Suppressor macrophage treated with lipopolysaccharide for 4 hours (primary cell): ENCODE measurements around the gene LCMT2.
A peak's percentile ranks its signal among the peaks of the same experiment; 100 is the strongest.
"Not testable (repeated sequence)": the region's sequence is repeated elsewhere in the genome, so short reads cannot be mapped to it uniquely, and the experiment has no call there.

Source experiments
- DNase-seq: peaks from one replicate; pipeline ENCODE4 v3.0.0-alpha.2; 2020

Gene LCMT2

DNA sequence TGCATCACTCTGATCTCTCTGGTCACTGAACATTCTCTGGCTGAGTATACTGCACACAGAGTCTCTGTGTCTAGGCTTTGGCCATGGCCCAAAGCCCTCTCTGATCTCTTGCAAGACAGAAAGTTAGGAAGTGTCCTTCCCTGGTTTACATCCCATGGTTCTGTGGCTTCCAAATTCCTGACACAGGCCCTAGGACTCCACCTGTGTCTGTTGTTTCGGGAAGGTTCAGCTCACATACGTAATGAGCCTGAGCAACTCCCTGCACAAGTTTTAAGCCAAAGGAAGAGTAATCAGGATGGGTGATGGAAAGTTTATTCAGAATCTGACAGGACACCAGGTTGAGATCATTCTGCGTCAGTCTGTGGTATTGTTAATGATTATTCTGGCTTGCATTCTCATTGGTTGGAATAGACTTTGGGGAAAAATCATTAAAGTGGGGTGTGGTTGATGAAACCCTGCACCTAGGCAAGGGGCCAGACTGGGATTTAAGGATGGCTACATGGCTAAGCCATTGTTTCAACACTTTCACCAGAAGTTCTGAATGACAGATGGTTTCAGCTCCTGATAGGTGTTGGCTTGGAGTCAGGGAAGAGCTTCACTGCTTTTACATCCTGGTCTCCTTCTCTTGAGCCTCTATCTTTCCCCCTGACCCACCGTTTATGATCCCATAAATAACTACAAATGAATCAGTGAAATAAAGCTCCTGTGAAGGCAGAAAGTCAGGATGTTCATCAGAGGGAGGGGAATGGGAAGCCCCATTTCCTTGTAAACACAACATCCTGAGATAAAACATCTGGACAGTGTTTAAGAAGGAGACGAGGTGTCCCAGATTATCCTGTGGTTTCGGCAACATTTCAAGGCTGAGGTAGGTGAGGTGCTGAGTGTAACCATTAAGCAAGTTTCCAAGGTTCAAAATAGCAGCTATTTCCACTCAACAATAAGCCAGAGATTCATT lies 14.1 kb downstream of the LCMT2 start:
- DNase-seq = no peak

DNA sequence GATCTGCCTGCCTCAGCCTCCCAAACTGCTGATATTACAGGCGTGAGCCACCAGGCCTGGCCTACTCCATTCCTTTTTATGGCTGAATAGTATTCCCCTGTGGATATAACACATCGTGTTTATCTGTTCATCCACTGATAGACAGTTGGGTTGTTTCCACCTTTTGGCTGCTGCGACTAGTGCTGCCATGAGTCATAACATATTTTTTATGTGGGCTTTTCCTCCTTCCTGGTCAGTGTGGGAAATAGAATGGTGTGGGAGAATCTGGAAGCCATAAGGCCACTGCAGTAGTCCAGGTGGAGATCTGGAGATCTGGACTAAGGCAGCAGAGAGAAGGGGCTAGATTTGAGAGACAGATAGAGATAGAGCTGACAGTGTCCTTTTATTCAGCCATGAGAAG lies 16.2 kb downstream of the LCMT2 start:
- no peak for DNase-seq

DNA sequence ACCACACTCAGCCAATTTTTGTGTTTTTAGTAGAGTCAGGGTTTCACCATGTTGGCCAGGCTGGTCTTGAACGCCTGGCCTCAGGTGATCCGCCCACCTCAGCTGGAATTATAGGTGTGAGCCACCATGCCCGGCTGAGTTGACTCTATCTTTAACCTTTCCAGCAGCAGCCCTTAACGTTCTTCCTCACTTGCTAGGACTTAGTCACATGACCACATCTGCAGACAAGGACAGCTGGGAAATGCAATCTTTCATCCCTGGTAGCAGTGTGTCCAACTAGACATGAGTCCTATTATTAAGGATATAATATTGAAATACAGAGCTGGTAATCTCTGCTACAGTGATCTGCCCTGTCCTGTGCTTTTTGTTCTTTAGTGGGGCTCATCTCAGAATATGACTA lies 18.0 kb downstream of the LCMT2 start:
- DNase-seq = no peak

DNA sequence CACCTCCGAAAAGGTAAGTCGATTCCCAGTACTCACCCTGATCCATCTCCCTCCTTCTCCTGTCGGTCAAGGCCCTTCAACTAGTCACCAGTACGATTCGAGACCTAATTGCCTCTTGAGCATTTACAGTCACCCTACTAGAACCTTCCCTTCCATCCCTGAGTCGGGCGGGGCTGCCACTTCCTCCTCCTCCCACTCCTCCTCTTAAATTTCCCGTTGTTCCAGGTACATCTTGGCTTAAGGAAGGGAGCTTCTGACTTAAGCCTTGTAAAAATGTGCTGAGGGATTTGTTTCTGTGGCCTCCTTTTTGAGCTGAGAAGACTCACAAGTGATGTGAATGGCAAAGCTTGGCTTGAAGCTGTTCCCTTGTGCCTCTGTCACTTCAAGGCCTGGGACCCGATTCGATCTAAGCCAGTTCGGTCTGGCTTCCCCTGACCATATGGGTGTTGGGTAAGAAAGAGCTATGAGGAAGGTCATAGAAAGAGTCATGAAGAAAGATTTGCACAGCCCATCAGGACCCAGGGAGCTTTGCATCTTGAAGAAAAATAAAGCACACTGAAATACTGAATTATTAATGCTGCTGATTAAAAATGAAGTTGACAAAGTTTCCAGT lies 28.1 kb downstream of the LCMT2 start, which contains the start of gene TGM7:
TGM7 (minus strand) TSS at position 51 of the 613 bp plus-strand sequence.
- no peak for DNase-seq

DNA sequence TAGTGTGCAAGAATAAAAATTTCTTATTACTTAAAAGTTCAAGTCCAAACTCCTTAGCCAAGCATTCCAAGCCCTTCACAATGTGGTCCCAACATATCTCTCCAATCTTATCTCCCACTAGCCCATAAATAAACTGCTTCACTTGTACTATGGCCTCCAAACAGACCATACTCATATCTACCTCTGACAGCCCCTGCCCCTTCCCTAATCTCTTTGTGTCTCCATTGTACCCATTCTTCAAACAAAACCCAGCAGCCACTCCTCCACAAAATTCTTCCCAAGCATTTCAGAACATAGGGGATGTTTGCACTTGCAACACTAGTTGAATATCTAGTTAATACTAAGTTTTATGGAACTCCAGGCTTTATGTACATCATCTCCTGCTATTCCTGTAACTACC lies 30.5 kb downstream of the LCMT2 start:
- no peak for DNase-seq

DNA sequence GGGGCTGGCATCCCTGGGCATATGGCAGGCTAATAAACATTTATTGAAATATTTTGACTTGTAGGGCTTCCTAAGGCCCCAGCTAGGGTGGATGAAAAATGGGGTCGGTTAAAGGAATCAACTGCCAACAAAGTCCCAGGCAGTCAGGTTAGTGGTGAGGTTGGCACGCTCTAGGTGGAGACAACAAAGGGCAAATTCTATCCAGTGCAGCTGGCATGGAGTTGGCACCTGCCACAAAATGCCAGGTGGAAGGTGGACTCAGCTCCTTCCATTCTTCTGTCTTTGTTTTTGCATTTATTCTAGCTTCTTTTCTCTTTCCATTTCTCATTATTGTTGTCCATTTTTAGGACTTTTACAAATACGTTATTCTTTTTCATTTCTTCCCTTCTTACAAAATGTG lies 31.0 kb downstream of the LCMT2 start:
- no peak for DNase-seq

DNA sequence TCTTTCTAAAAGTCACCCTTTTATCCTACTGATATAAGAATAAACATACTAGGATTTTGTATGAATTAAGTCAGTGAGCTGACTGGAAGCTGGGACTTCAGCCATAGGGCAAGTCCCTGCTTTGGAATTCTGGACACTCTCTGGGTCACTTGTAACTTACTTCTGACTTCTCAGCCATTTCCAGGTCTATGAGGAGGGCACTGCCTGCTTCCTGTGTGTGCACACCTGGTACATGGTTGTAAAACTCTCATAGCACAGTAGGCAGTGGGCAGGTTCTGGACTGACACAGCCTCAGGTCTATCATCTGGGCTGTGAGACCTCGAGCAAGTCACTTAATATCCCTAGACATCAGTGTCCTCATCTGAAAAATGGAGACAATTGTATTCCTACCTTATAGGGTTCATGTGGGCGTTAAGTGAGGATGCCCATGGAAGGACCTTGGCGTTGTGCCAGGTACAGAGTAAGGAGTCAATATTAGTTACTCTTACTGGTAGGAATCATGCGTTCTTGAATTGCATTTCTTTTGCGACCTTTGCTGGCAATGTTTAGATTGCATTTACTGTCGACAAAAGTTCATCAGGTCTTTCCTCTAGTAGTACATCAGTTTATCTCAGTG lies 36.2 kb downstream of the LCMT2 start:
- no peak for DNase-seq

DNA sequence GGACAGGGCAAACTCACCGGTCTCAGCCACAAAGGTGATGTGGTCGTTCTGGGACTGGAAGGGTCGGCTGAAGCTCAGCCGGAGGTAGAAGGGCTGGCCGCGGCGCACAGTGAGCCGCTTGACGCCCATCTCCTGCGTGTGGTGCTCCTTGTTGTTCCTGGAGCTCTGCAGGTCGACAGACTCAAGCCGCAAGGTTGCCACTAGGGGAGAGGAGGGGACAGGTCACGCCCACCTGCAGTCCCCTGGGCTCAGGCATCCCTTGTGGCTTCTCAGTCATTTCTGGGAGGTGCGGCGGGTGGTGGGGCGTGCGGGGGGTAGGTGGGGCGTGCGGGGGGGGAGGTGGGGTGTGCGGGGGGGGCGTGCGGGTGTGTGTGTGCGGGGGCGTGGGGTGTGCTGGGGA lies 36.9 kb downstream of the LCMT2 start:
- DNase-seq = no peak

DNA sequence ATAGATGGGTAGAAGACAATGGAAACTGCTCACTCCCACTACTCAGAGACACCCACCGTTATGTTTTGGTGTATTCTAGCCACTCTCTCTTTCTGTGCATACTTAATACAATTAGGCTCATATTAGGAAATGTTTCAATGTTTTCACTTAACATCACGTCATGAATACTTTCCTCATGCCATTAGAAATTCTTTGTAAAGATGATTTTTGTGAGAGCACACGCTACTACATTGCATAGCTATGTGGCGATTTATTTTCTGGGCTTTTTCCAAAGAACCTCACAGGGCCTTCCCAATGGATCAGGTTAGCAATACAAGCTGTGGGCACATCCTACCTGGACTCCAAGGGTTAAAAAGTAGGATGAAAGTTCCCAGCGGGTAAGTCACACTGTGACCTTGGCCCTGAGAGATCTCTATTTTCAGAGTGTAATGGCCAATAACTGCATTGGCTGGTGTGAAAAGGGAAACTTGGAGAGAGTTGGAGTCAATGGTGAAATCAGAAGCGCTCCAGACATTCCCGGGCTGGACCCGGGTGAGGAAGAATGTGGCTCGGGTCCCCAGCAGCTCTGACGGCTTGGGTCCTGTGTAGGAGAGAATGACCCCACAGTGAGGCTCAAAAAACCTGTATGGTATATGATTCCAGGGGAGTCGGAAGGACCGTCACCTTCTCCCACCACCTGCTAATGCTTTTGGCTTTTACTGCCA lies 37.8 kb downstream of the LCMT2 start:
- no peak for DNase-seq

DNA sequence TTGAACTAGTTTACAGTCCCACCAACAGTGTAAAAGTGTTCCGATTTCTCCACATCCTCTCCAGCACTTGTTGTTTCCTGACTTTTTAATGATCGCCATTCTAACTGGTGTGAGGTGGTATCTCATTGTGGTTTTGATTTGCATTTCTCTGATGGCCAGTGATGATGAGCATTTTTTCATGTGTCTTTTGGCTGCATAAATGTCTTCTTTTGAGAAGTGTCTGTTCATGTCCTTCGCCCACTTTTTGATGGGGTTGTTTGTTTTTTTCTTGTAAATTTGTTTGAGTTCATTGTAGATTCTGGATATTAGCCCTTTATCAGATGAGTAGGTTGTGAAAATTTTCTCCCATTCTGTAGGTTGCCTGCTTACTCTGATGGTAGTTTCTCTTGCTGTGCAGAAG lies 40.7 kb downstream of the LCMT2 start:
- DNase-seq = not testable (repeated sequence)

DNA sequence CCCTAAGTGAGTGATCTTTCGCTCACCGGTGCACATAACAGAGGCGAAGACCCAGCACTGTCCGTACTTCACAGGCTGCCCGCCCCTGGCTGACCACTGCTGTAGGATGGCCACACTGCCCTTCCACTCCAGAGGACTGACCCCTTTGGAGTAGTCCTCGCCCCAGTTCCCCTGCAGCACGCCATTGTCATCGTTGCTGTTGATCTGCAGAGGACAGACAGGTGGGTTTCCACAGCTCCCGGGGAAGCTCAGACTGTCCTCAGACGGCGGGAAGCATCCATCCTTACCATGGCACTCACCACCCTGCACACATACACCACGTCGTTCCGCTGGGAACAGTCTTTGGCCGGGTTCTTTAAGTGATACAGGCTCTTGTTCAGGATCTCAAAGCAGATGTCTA lies 43.1 kb downstream of the LCMT2 start:
- DNase-seq = no peak

DNA sequence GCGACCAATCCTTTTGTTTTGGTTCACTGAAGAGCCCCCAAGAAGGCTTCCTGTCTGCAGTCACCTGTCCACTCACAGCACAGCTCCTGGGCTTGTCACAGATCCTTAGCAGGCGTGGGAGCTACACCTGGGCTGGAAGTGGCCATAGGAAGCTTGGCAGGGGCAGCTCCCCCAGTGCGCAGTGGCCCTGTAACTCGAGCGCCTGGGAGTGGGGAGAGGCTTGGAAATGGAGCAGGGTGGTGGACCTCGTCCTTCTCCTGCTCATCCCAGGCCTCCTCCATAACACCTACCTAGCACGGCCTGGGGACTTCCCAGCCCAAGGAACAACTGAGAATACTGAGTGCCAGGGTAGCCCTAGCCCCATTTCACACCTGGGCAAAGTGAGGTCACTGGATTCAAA lies 44.3 kb downstream of the LCMT2 start:
- DNase-seq = no peak

DNA sequence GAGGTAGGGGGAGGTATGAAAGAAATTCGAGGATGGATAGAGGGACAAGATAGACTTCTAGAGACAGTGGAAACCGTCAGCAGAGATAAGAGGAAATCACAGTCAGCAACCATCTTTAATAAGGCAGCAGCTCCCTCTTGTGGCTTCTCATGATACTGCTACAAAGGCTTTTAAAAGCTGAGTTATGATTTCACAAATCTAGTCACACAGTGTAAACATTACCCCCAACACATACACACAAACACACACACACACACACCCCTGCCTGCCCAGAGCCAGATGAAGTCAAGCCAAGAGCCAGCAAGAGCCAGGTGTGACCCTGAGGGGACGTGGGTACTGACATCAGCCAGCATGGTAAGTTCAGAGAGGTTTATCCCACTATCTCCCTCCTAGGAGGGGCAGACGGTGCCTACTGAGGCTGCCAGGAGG lies 44.8 kb downstream of the LCMT2 start:
- DNase-seq = peak; percentile 88

DNA sequence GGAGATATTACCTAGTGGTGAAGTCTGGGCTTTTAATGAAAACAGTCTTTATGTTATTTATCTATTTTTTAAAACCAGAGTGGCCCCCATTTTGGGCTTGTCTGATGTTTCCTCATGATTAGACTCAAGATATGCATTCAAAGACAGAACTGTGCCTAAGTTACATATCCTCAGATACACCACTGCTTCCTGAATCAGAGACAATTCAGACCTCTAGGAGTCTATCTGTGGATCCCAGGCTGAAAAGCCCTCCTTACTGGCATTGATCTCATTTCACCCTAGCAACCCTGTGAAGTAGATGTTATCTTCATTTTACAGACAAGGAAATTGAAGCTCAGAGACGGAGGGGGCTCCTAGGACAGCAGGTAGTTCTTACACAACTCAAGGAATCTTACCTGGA lies 46.8 kb downstream of the LCMT2 start:
- DNase-seq = no peak

DNA sequence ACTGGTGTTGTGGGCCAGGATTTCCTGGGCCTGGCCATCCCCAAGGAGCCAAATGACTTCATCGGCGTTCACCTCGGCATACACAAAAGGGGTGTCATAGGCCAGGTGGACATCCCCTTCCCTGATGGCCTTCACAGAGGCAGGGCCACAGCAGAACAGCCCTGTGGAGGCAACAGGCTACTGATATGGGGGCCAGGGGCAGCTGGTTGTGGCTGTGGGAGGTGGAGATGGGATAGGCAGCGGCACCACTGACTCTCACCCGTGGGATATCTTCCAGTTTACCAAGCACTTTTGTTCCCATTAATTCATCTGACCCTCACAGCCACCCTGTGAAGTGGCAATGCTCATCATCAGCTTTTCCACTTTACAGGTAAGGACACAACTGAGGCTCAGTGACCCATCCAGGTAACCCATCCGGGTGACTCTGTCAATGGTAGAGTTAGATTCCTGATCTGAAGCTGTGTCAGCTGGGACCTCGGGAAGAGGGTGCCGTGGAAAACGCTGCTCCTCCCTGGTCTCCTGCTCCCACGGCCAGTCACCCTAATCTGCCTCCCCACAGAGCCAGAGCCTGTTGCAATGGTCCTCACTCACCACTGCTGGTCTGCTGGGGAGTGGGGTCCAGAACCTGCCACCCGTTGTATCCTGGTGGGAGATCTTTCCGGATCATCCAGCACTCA lies 48.3 kb downstream of the LCMT2 start:
- DNase-seq = no peak

DNA sequence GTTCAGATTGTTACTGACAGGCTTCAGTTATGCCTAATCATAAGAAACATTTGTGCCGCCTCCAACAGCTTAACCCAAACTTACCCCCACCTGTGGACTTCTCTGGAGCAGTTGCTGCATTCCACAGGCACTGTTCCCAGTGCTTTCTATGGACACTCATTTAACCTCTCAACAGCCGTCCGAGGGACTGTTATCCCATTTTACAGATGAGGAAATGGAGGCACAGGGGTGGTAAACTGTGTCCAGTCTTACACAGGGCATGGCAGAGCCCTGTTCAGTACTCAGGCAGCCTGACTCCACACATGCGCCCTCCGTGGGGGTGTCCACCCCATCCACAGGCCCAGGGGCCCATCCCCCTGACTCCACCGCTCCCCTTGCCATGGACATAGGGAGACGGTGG lies 49.4 kb downstream of the LCMT2 start:
- no peak for DNase-seq

DNA sequence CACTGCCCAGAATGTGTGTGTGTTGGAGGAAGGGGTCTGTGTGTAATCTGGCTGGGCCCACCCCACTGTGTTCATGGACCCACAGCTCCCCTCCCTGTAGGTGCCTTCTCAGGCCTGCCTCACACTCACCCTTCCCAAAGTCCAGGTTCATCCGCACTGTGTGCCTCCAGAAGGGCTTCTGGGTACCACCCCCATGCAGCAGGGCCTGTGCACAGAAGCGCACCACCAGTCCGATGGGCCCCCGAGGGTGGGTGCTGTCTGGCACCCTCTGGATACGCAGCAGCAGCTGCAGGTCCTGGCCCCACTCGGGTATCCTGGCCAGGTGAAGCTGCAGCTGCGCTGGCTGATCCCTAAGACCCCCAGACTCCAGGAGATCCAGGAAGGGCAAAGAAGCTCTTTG lies 50.9 kb downstream of the LCMT2 start:
- DNase-seq = no peak

DNA sequence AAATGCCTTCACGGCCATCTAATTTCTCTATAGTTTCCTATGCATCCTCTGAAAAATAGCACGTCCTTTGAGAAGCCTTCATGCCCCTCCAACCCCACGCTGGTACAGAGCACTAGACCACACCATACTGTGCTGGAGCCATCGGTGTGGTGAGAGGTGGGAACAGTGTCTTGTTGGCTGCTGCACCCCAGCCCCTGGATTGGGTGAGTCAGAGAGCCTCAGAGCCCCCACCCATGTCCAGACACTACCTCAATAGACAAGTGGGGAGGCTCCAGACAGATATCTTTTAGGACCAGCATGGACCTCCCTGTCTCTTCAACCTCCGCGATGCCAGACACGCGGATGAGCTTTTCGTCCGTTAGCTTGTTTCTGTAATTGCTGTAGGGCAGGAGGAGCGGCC lies 51.5 kb downstream of the LCMT2 start:
- no peak for DNase-seq

DNA sequence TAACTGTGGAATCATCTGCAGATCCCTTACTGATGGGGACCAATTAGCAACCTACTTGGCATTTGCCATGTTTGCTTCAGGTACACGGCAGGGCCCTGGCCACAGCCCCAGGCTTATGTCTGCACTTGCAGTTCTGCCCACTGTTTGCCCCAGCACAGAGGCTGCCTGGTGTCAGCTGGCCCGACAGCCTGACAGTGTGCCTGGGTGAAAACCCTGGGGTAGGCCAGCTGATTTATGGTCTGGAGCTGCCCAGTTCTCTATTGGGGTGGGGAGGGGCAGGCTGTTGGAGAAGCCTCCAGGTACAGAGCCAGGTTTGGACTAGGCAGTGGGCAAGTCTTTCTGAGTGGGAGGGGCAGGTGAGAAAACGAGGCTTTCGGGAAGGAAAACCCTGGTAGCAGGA lies 52.5 kb downstream of the LCMT2 start:
- no peak for DNase-seq

DNA sequence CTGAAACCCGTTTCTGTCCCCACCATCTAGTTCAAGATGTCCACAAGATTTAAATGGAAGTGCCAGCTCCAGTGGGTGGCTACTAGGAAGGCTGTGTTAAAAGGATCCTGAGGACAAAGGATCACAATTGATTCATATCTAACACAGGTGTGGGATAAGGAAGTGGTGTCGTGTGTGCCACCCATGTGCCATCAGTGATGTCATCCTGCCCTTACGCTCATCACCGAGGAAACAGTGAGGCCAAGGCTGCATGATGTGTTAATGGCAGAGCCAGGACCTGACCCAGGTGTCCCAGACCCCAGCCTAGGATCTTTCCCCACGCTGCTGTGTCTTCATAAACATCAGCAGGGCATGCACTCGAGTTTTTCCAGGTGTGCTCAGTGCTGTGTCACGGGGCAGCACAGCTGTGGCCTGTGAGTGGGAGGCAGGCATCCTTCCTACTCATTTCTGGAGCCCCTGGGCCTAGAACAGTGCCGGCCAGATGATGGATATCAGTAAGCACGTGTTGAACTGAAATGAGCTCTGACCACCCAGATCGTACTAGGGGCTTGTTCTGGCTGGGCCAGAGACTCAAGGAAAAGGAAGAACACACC lies 53.0 kb downstream of the LCMT2 start:
- DNase-seq = no peak

DNA sequence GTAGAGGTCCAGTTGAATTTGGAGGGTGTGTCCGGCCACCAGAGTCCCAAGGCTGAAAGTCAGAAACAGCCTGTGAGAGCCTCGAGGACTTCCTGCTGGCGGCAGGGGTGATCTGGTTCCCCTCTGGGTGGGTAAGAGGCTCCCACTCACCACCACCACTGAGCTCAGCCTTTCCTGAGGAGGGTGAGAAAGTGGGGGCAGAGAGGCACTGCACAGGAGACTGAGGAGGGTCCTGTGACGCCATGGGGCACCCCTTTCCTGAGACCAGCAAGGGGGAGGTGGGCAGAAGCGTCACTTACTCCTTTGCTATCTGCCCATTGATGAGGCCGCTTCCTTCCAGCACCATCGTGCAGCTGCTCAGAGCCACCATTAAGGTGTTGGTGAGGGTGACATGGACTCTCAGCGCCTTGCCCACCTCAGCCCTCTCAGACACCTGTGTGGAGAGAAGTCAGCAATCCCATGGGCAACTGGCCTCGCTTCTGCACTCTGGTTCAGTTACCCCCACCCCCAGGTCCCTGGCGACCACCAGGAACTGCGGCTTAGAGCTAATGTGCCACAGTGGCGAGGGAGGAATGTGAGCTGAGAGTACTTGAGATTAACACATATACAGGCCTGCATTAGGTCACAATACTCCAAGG lies 53.7 kb downstream of the LCMT2 start:
- no peak for DNase-seq
